H1 (cell line): ENCODE results near the gene CELF5. TPM values are rescaled to one million over a fixed set of nuclear protein-coding genes. Genes with fewer than 3 reads are reported as not detected.

ENCODE experiments used
- CHD7 ChIP-seq: fragments of 300-600 bp; sonication (generic); IDR thresholded peaks from 2 replicates; pipeline ENCODE4 v1.7.1; 2012; ENCODE audit warnings: low read length, moderate library complexity, mild to moderate bottlenecking, inconsistent platforms; ENCODE audit not compliant: insufficient replicate concordance
- polyA plus RNA-seq, 7 experiments: library from polyadenylated mRNA; depleted of rRNA in 3 of 7; stranded (reverse) in 5 of 7; unstranded in 2 of 7; fragments of >200 nt in 5 of 7; fragments of 200-250 nt in 2 of 7; gene quantifications; 1 replicate in 5 of 7; 2 replicates in 1 of 7; 4 replicates in 1 of 7; pipeline versions ENCODE4 v1.2.1 to v1.2.3, GENCODE V29; 2011 to 2013; ENCODE audit warnings: missing spikeins in 2 of 7, mixed read lengths in 2 of 7
- total RNA-seq: library from RNA; stranded (reverse); fragmentation: NEBNext Ultra II Directional; extraction: Animal tissue kit (Norgen Biotek cat#: 25700); gene quantifications from 2 replicates; pipeline ENCODE4 v1.2.1, GENCODE V29; 2021

CELF5 gene
- total and polyA plus RNA-seq, 2 of the 8 experiments (the other 6 are each of a cell fraction or from before 2014, with no cell fraction given), result 9.8 to 15.0 TPM

- no peak for TF ChIP-seq CHD7
- TF ChIP-seq, all 59 proteins: peak for 0
Measured at GRCh38 chr19:3178973-3179738, 45.3 kb upstream of the CELF5 start (continued).
